HEK293 (cell line): ENCODE data around the gene TBX10.

Source experiments
- CTCF ChIP-seq: fragments of 450-650 bp; formaldehyde crosslinking; IDR thresholded peaks from 2 replicates; pipeline ENCODE4 v1.5.1; 2016; ENCODE audit warnings: missing biosample characterization, missing genetic modification characterization
- REPIN1 ChIP-seq: fragments of 450-650 bp; formaldehyde crosslinking; IDR thresholded peaks from 2 replicates; pipeline ENCODE4 v1.5.1; 2017; ENCODE audit warnings: missing biosample characterization, missing genetic modification characterization, low read depth
- SP3 ChIP-seq: fragments of 450-650 bp; formaldehyde crosslinking; IDR thresholded peaks from 2 replicates; pipeline ENCODE4 v1.5.1; 2016; ENCODE audit warnings: missing biosample characterization, missing genetic modification characterization
- ZBTB17 ChIP-seq: fragments of 450-650 bp; formaldehyde crosslinking; IDR thresholded peaks from 2 replicates; pipeline ENCODE4 v1.5.1; 2016; ENCODE audit warnings: missing biosample characterization, missing genetic modification characterization
- ZEB2 ChIP-seq: fragments of 450-650 bp; formaldehyde crosslinking; IDR thresholded peaks from 2 replicates; pipeline ENCODE4 v1.5.1; 2016; ENCODE audit warnings: missing biosample characterization, missing genetic modification characterization
- ZNF501 ChIP-seq: fragments of 450-650 bp; formaldehyde crosslinking; IDR thresholded peaks from 2 replicates; pipeline ENCODE4 v1.5.1; 2016; ENCODE audit warnings: missing biosample characterization, missing genetic modification characterization
- ZNF610 ChIP-seq: fragments of 450-650 bp; formaldehyde crosslinking; IDR thresholded peaks from 2 replicates; pipeline ENCODE4 v1.5.1; 2016; ENCODE audit warnings: missing biosample characterization, missing genetic modification characterization, borderline replicate concordance
- ZNF621 ChIP-seq: fragments of 450-650 bp; formaldehyde crosslinking; IDR thresholded peaks from 2 replicates; pipeline ENCODE4 v1.5.1; 2017; ENCODE audit warnings: missing biosample characterization, missing genetic modification characterization
- ZNF645 ChIP-seq: fragments of 450-650 bp; formaldehyde crosslinking; IDR thresholded peaks from 2 replicates; pipeline ENCODE4; 2016; ENCODE audit warnings: missing biosample characterization, missing genetic modification characterization
- ZNF692 ChIP-seq: fragments of 450-650 bp; formaldehyde crosslinking; IDR thresholded peaks from 2 replicates; pipeline ENCODE4 v1.5.1; 2016; ENCODE audit warnings: missing biosample characterization, missing genetic modification characterization
- TF ChIP-seq, protein P1 (sequence below): fragments of 450-650 bp; formaldehyde crosslinking; IDR thresholded peaks from 2 replicates; pipeline ENCODE4 v1.5.1; 2016; ENCODE audit warnings: missing biosample characterization, missing genetic modification characterization
- TF ChIP-seq, protein P2 (sequence below): fragments of 450-650 bp; formaldehyde crosslinking; IDR thresholded peaks from 2 replicates; pipeline ENCODE4 v1.5.1; 2016; ENCODE audit warnings: missing biosample characterization, missing genetic modification characterization
- TF ChIP-seq, protein P3 (sequence below): fragments of 450-650 bp; formaldehyde crosslinking; IDR thresholded peaks from 2 replicates; pipeline ENCODE4 v1.5.1; 2017; ENCODE audit warnings: missing biosample characterization, missing genetic modification characterization

Gene TBX10

GRCh38 chr11:67630228-67630942, 9.2 kb downstream of the TBX10 start (continued):
- TF ChIP-seq, protein P1, sequence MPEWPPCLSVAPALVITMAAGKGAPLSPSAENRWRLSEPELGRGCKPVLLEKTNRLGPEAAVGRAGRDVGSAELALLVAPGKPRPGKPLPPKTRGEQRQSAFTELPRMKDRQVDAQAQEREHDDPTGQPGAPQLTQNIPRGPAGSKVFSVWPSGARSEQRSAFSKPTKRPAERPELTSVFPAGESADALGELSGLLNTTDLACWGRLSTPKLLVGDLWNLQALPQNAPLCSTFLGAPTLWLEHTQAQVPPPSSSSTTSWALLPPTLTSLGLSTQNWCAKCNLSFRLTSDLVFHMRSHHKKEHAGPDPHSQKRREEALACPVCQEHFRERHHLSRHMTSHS (tag by site-specific recombination): no peak
- TF ChIP-seq ZNF692 (tag by site-specific recombination) (peak; percentile 39; the same call in 1 of the 2 replicates), ZNF621 (tag by site-specific recombination) (no peak), ZNF501 (tag by site-specific recombination) (peak; percentile 80; the same call in 1 of the 2 replicates), SP3 (tag by site-specific recombination) (peak; percentile 82), REPIN1 (tag by site-specific recombination) (peak; percentile 72; the same call in 1 of the 2 replicates), ZNF645 (tag by site-specific recombination) (no peak), ZBTB17 (tag by site-specific recombination) (peak; percentile 92), CTCF (tag by site-specific recombination) (peak; percentile 88), ZNF610 (tag by site-specific recombination) (peak; percentile 93), ZEB2 (tag by site-specific recombination) (peak; percentile 64)
- TF ChIP-seq, protein P2, sequence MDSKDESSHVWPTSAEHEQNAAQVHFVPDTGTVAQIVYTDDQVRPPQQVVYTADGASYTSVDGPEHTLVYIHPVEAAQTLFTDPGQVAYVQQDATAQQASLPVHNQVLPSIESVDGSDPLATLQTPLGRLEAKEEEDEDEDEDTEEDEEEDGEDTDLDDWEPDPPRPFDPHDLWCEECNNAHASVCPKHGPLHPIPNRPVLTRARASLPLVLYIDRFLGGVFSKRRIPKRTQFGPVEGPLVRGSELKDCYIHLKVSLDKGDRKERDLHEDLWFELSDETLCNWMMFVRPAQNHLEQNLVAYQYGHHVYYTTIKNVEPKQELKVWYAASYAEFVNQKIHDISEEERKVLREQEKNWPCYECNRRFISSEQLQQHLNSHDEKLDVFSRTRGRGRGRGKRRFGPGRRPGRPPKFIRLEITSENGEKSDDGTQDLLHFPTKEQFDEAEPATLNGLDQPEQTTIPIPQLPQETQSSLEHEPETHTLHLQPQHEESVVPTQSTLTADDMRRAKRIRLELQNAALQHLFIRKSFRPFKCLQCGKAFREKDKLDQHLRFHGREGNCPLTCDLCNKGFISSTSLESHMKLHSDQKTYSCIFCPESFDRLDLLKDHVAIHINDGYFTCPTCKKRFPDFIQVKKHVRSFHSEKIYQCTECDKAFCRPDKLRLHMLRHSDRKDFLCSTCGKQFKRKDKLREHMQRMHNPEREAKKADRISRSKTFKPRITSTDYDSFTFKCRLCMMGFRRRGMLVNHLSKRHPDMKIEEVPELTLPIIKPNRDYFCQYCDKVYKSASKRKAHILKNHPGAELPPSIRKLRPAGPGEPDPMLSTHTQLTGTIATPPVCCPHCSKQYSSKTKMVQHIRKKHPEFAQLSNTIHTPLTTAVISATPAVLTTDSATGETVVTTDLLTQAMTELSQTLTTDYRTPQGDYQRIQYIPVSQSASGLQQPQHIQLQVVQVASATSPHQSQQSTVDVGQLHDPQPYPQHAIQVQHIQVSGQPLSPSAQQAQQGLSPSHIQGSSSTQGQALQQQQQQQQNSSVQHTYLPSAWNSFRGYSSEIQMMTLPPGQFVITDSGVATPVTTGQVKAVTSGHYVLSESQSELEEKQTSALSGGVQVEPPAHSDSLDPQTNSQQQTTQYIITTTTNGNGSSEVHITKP (tag by site-specific recombination): peak; percentile 74
- TF ChIP-seq, protein P3, sequence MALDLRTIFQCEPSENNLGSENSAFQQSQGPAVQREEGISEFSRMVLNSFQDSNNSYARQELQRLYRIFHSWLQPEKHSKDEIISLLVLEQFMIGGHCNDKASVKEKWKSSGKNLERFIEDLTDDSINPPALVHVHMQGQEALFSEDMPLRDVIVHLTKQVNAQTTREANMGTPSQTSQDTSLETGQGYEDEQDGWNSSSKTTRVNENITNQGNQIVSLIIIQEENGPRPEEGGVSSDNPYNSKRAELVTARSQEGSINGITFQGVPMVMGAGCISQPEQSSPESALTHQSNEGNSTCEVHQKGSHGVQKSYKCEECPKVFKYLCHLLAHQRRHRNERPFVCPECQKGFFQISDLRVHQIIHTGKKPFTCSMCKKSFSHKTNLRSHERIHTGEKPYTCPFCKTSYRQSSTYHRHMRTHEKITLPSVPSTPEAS (tag by site-specific recombination): no peak
